Testis (tissue), 2 donors: ENCODE data around the gene MAP4.

Experiments
- POLR2A ChIP-seq: fragments of 450-650 bp; IDR thresholded peaks from one replicate; pipeline ENCODE4 v1.6.1; 2017; ENCODE audit warnings: antibody characterized with exemption, mild to moderate bottlenecking, moderate library complexity
- TF ChIP-seq, protein P1 (sequence below), 3 experiments: fragments of 450-650 bp in 2 of 3; fragments of 200-600 bp in 1 of 3; sonication (generic) in 1 of 3; IDR thresholded peaks; one replicate each; pipeline ENCODE4 v1.5.1; 2016 to 2019; ENCODE audit warnings: antibody characterized with exemption in 3 of 3, mild to moderate bottlenecking in 2 of 3, moderate library complexity in 1 of 3

- TF ChIP-seq POLR2A: no peak
- TF ChIP-seq, protein P1, sequence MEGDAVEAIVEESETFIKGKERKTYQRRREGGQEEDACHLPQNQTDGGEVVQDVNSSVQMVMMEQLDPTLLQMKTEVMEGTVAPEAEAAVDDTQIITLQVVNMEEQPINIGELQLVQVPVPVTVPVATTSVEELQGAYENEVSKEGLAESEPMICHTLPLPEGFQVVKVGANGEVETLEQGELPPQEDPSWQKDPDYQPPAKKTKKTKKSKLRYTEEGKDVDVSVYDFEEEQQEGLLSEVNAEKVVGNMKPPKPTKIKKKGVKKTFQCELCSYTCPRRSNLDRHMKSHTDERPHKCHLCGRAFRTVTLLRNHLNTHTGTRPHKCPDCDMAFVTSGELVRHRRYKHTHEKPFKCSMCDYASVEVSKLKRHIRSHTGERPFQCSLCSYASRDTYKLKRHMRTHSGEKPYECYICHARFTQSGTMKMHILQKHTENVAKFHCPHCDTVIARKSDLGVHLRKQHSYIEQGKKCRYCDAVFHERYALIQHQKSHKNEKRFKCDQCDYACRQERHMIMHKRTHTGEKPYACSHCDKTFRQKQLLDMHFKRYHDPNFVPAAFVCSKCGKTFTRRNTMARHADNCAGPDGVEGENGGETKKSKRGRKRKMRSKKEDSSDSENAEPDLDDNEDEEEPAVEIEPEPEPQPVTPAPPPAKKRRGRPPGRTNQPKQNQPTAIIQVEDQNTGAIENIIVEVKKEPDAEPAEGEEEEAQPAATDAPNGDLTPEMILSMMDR (IDR thresholded peaks at IDR 0.05): no peak
These were observed 104.2 kb downstream of the MAP4 start for GRCh38 chr3:47912006-47912504.
